ENCODE measurements around the gene EIF4E1B. TPM values are rescaled to one million over a fixed set of nuclear protein-coding genes. Genes with fewer than 3 reads are reported as not detected.

The EIF4E1B gene
- total and polyA plus RNA-seq, 7 donors: 0.36 TPM; not detected in 6

DNA sequence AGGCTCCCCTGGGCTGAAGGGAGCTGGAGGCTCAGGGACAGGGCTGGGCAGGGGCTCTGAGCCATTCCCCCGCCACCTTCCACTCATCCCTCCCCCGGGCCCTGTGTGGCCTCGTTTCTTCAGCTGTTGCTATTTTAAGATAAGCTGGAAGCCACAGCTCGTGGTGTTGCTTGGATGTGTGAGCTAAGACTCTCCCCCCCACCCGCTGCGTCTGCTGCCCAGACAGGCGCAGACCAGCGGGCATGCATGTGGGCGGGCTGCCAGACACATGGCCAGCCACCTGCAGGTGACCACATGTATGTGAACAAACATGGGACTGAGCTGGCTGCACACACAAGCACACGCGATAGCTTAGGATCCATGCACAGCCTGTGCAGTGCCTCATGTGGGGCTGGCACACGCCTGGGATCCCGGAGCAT lies 8.8 kb upstream of the EIF4E1B start:
- intact Hi-C loops (cut with DNase I): no loop called here
- Histone ChIP-seq H3K27me3 (peaks cover 39 to 95% (median 66%) of the 10 kb centered on the region in 3 donors), H3K36me3 (no peaks in the 10 kb centered on the region), H3K4me3 (no peak overlapping the region), H3K9me3 (no peaks in the 10 kb centered on the region), H3K27ac (no peak overlapping the region), H3K4me1 (peaks cover 0 to 21% (median 20%) of the 10 kb centered on the region in 4 donors)
- WGBS, 2 donors: 61 to 67% methylated on average over 13 of the region's 13 CpGs
- DNase-seq: no peak
- no peak for TF ChIP-seq POLR2A (IDR thresholded peaks at IDR 0.05)
- no peak for TF ChIP-seq POLR2AphosphoS5 (IDR thresholded peaks at IDR 0.05)
- TF ChIP-seq, protein P1, sequence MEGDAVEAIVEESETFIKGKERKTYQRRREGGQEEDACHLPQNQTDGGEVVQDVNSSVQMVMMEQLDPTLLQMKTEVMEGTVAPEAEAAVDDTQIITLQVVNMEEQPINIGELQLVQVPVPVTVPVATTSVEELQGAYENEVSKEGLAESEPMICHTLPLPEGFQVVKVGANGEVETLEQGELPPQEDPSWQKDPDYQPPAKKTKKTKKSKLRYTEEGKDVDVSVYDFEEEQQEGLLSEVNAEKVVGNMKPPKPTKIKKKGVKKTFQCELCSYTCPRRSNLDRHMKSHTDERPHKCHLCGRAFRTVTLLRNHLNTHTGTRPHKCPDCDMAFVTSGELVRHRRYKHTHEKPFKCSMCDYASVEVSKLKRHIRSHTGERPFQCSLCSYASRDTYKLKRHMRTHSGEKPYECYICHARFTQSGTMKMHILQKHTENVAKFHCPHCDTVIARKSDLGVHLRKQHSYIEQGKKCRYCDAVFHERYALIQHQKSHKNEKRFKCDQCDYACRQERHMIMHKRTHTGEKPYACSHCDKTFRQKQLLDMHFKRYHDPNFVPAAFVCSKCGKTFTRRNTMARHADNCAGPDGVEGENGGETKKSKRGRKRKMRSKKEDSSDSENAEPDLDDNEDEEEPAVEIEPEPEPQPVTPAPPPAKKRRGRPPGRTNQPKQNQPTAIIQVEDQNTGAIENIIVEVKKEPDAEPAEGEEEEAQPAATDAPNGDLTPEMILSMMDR (IDR thresholded peaks at IDR 0.05): no peak
- TF ChIP-seq EP300 (IDR thresholded peaks at IDR 0.05): no peak

DNA sequence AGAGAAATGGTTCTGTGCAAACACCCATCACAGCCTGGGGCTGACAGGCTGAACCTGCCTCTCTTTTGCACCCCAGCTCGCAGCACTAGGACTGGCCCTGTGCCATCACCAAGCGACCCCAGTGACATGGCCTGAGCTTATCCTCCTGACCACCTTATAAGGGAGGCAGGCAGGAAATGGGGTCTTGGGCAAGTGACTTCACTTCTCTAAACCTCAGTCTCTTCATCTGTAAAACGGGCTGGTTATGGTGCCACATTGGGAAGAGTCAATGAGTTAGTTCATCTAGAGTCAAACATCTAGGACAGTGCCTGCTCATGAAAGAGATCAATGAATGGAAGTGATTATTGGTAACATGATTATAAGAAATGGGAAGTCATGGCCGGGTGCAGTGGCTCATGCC lies 6.3 kb upstream of the EIF4E1B start:
- H3K27ac ChIP-seq: no peak overlapping the region
- no peaks in the 10 kb centered on the region for H3K36me3 ChIP-seq
- no peak for DNase-seq
- intact Hi-C loops (cut with DNase I): no loop called here
- TF ChIP-seq, protein P1 (IDR thresholded peaks at IDR 0.05): no peak
- peaks cover 39 to 95% (median 71%) of the 10 kb centered on the region in 3 donors for H3K27me3 ChIP-seq
- H3K4me1 ChIP-seq: peaks cover 0 to 16% (median 16%) of the 10 kb centered on the region in 4 donors
- WGBS, 2 donors: 65 to 77% methylated on average over 4 of the region's 4 CpGs
- no peak overlapping the region for H3K4me3 ChIP-seq
- no peaks in the 10 kb centered on the region for H3K9me3 ChIP-seq

DNA sequence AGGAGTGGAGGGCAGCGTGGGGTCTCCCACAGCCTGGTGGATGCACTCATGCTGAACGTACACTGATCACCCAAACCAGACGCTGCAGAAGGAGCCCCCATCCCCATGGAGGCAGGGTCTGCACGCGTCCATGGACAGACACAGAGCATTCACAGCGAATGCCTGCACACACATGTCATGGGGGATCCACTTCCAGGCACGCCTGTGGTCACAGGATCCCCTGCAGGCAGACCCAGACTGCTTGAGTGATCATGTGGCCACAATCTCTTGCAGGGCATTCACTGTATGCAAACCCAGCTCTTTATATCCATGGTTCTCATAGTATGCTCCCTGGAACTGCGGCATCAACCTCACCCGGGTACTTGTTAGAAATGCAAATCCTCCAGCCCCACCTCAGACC lies 5.5 kb upstream of the EIF4E1B start:
- TF ChIP-seq, protein P1 (IDR thresholded peaks at IDR 0.05): no peak
- no peak for TF ChIP-seq POLR2AphosphoS5 (IDR thresholded peaks at IDR 0.05)
- TF ChIP-seq EP300 (IDR thresholded peaks at IDR 0.05): no peak
- no peak for TF ChIP-seq POLR2A (IDR thresholded peaks at IDR 0.05)
- no peaks in the 10 kb centered on the region for H3K36me3 ChIP-seq
- H3K27me3 ChIP-seq: peaks cover 38 to 95% (median 71%) of the 10 kb centered on the region in 3 donors
- peaks cover 0 to 16% (median 15%) of the 10 kb centered on the region in 4 donors for H3K4me1 ChIP-seq
- no peak overlapping the region for H3K4me3 ChIP-seq
- DNase-seq: no peak
- H3K27ac ChIP-seq: no peak overlapping the region
- 66 to 68% methylated on average over 9 of the region's 9 CpGs for WGBS, 2 donors
- no peaks in the 10 kb centered on the region for H3K9me3 ChIP-seq
- intact Hi-C loops (cut with DNase I): no loop called here

GRCh38 chr5:176625512-176625911 lies 5.0 kb upstream of the EIF4E1B start:
- WGBS, 2 donors: 71 to 75% methylated on average over 2 of the region's 2 CpGs
- Histone ChIP-seq H3K4me1 (peaks cover 0 to 16% (median 15%) of the 10 kb centered on the region in 4 donors), H3K36me3 (no peaks in the 10 kb centered on the region), H3K27me3 (peaks cover 38 to 95% (median 70%) of the 10 kb centered on the region in 3 donors), H3K4me3 (no peak overlapping the region), H3K27ac (no peak overlapping the region), H3K9me3 (no peaks in the 10 kb centered on the region)
- DNase-seq: no peak
- intact Hi-C loops (cut with DNase I): no loop called here
- TF ChIP-seq, protein P1 (IDR thresholded peaks at IDR 0.05): no peak
- no peak for TF ChIP-seq EP300 (IDR thresholded peaks at IDR 0.05)
- TF ChIP-seq POLR2A (IDR thresholded peaks at IDR 0.05): no peak
- no peak for TF ChIP-seq POLR2AphosphoS5 (IDR thresholded peaks at IDR 0.05)
